Endodermal cell (in vitro differentiated cells): Measurements from ENCODE around the gene PRR18. TPM values are rescaled to one million over a fixed set of nuclear protein-coding genes. Genes with fewer than 3 reads are reported as not detected.

ENCODE experiments used
- DNase-seq: peaks from one replicate; pipeline ENCODE4 v3.0.0-alpha.2; 2017
- H3K27ac ChIP-seq: 2 replicates; pipeline ENCODE4 v1.5.1; 2013; ENCODE audit warnings: mild to moderate bottlenecking, low read depth, low read length, moderate library complexity
- H3K27me3 ChIP-seq: 2 replicates; pipeline ENCODE4 v1.6.1; 2013; ENCODE audit warnings: mild to moderate bottlenecking, low read length, moderate library complexity; ENCODE audit not compliant: insufficient read depth, control insufficient read depth, poor library complexity, severe bottlenecking
- H3K36me3 ChIP-seq: 2 replicates; pipeline ENCODE4 v1.7.0; 2013; ENCODE audit warnings: mild to moderate bottlenecking, low read length, moderate library complexity; ENCODE audit not compliant: control insufficient read depth, insufficient read depth
- H3K4me1 ChIP-seq: one replicate; pipeline ENCODE4 v1.7.0; 2013; ENCODE audit warnings: low read length; ENCODE audit not compliant: control insufficient read depth, insufficient read depth
- H3K4me3 ChIP-seq: 2 replicates; pipeline ENCODE4 v1.5.1; 2013; ENCODE audit warnings: mild to moderate bottlenecking, low read length, moderate library complexity
- H3K9ac ChIP-seq: 2 replicates; pipeline ENCODE4 v1.6.1; 2013; ENCODE audit warnings: mild to moderate bottlenecking, low read length, moderate library complexity; ENCODE audit not compliant: poor library complexity, severe bottlenecking; ENCODE audit errors: extremely low read depth
- H3K9me3 ChIP-seq: 2 replicates; pipeline ENCODE4 v1.6.1; 2013; ENCODE audit warnings: mild to moderate bottlenecking, low read length, moderate library complexity; ENCODE audit not compliant: control insufficient read depth
- H3K27ac Mint-ChIP-seq: 2 replicates; pipeline ENCODE4 v1.8.0; 2020; ENCODE audit warnings: mixed read lengths
- H3K27me3 Mint-ChIP-seq: 2 replicates; pipeline ENCODE4 v1.8.0; 2021; ENCODE audit warnings: mild to moderate bottlenecking, mixed read lengths; ENCODE audit not compliant: insufficient read depth
- H3K36me3 Mint-ChIP-seq: 2 replicates; pipeline ENCODE4 v1.8.0; 2020; ENCODE audit warnings: low read depth, mixed read lengths
- H3K4me1 Mint-ChIP-seq: 2 replicates; pipeline ENCODE4 v1.8.0; 2020; ENCODE audit warnings: mixed read lengths
- H3K4me3 Mint-ChIP-seq: 2 replicates; pipeline ENCODE4 v1.8.0; 2020; ENCODE audit warnings: mild to moderate bottlenecking, moderate library complexity, mixed read lengths
- H3K9me3 Mint-ChIP-seq: 2 replicates; pipeline ENCODE4 v1.8.0; 2020; ENCODE audit warnings: mild to moderate bottlenecking, mixed read lengths
- CTCF ChIP-seq: fragments of 200-600 bp; sonication (generic); conservative IDR thresholded peaks from 2 replicates; pipeline ENCODE4 v1.5.0; 2021; ENCODE audit warnings: antibody characterized with exemption, mild to moderate bottlenecking
- WGBS, 2 experiments: methylation state at CpG; one replicate each; pipeline versions ENCODE4 v1.1.5 to v1.1.7; 2013; ENCODE audit warnings: missing lambda C conversion rate in 2 of 2, mixed read lengths in 1 of 2; ENCODE audit not compliant: insufficient coverage in 1 of 2, insufficient read length in 1 of 2; 5-methylcytosine and 5-hydroxymethylcytosine counted together
- total RNA-seq, 2 donors: library from RNA; stranded (reverse); fragmentation: NEBNext Ultra II Directional in 1 of 2; extraction: Animal tissue kit (Norgen Biotek cat#: 25700) in 1 of 2; gene quantifications; 2 replicates in 1 of 2; 3 replicates in 1 of 2; pipeline ENCODE4 v1.2.1, GENCODE V29; 2021

Gene PRR18
- total RNA-seq, 2 donors from 2014 or later: 0.09 to 0.42 TPM

GRCh38 chr6:166354143-166354542 is 46.0 kb upstream of the PRR18 start:
- no peak overlapping the region for H3K4me3 Mint-ChIP-seq
- no peaks in the 10 kb centered on the region for H3K27me3 ChIP-seq
- H3K27ac ChIP-seq: no peak overlapping the region
- H3K9me3 Mint-ChIP-seq: peaks cover 17% of the 10 kb centered on the region
- peaks cover 15% of the 10 kb centered on the region for H3K9me3 ChIP-seq
- H3K27ac Mint-ChIP-seq: no peak overlapping the region
- H3K27me3 Mint-ChIP-seq: peaks cover 2% of the 10 kb centered on the region
- WGBS, 2 experiments: 91 to 94% methylated on average over 3 to 4 of the region's 4 CpGs
- TF ChIP-seq CTCF: no peak
- H3K4me1 ChIP-seq: no peaks in the 10 kb centered on the region
- DNase-seq: no peak
- no peak overlapping the region for H3K4me3 ChIP-seq
- no peaks in the 10 kb centered on the region for H3K36me3 ChIP-seq
- no peak overlapping the region for H3K9ac ChIP-seq
- peaks cover 8% of the 10 kb centered on the region for H3K4me1 Mint-ChIP-seq
- H3K36me3 Mint-ChIP-seq: no peaks in the 10 kb centered on the region

GRCh38 chr6:166353507-166353906 is 45.3 kb upstream of the PRR18 start:
- Histone ChIP-seq H3K4me3 (no peak overlapping the region), H3K9me3 (peaks cover 15% of the 10 kb centered on the region), H3K27ac (peak overlapping the region; percentile 22), H3K27me3 (no peaks in the 10 kb centered on the region), H3K9ac (no peak overlapping the region), H3K36me3 (no peaks in the 10 kb centered on the region), H3K4me1 (no peaks in the 10 kb centered on the region)
- Mint-ChIP-seq H3K27ac (no peak overlapping the region), H3K4me3 (no peak overlapping the region), H3K9me3 (peaks cover 20% of the 10 kb centered on the region), H3K36me3 (no peaks in the 10 kb centered on the region), H3K27me3 (peaks cover 2% of the 10 kb centered on the region), H3K4me1 (peaks cover 8% of the 10 kb centered on the region)
- DNase-seq: no peak
- TF ChIP-seq CTCF: no peak
- WGBS, 2 experiments: 86 to 100% methylated on average over 1 of the region's 1 CpG

- H3K36me3 ChIP-seq: no peaks in the 10 kb centered on the region
- peaks cover 20% of the 10 kb centered on the region for H3K9me3 Mint-ChIP-seq
- peak overlapping the region; percentile 22 for H3K27ac ChIP-seq
- peaks cover 2% of the 10 kb centered on the region for H3K27me3 Mint-ChIP-seq
- DNase-seq: no peak
- H3K9ac ChIP-seq: no peak overlapping the region
- H3K27me3 ChIP-seq: no peaks in the 10 kb centered on the region
- no peak overlapping the region for H3K27ac Mint-ChIP-seq
- H3K36me3 Mint-ChIP-seq: no peaks in the 10 kb centered on the region
- no peak overlapping the region for H3K4me3 ChIP-seq
- peaks cover 8% of the 10 kb centered on the region for H3K4me1 Mint-ChIP-seq
- no peak overlapping the region for H3K4me3 Mint-ChIP-seq
- H3K4me1 ChIP-seq: no peaks in the 10 kb centered on the region
- no peak for TF ChIP-seq CTCF
- peaks cover 15% of the 10 kb centered on the region for H3K9me3 ChIP-seq
Observed at GRCh38 chr6:166352923-166353322, 44.7 kb upstream of the PRR18 start.
